Mesangial cell (primary cell): ENCODE data around the gene HRH3. TPM values are rescaled to one million over a fixed set of nuclear protein-coding genes. Genes with fewer than 3 reads are reported as not detected.

ENCODE experiments used
- total RNA-seq: library from RNA; depleted of rRNA; stranded (reverse); fragments of >200 nt; gene quantifications from 2 replicates; pipeline ENCODE4 v1.2.3, GENCODE V29; 2015

The HRH3 gene
- total RNA-seq, result not detected in 2 replicates

GRCh38 chr20:62219992-62220665 lies at the start of gene HRH3:
Gene HRH3 (minus strand): TSS chr20:62220278. CDS start chr20:62219970, 308 bp downstream.

GRCh38 chr20:62237801-62238568 lies 17.9 kb upstream of the HRH3 start, which contains the start of gene OSBPL2:
Gene OSBPL2 (plus strand): TSS chr20:62238521. CDS start chr20:62256185, 17,664 bp downstream.

GRCh38 chr20:62182469-62183425 lies 37.3 kb downstream of the HRH3 start, which contains the start of gene MTG2:
Gene MTG2 (plus strand): TSS chr20:62183028. CDS start chr20:62193421, 10,393 bp downstream.

Other genes with a start within 250 kb of the HRH3 start
- 5.1 and 6.6 TPM in 2 replicates for gene TAF4, start 154.4 kb downstream of the HRH3 start, total RNA-seq
- gene LSM14B, start 97.8 kb downstream of the HRH3 start, total RNA-seq, result 22.1 and 27.5 TPM in 2 replicates
- 197 and 420 TPM in 2 replicates for gene PSMA7, start 76.9 kb downstream of the HRH3 start, total RNA-seq
- 11.7 and 18.9 TPM in 2 replicates for gene SS18L1, start 76.5 kb downstream of the HRH3 start, total RNA-seq
- gene MTG2, start 37.2 kb downstream of the HRH3 start, total RNA-seq, result 22.6 and 27.4 TPM in 2 replicates
- gene OSBPL2, start 18.2 kb upstream of the HRH3 start, total RNA-seq, result 11.4 and 15.8 TPM in 2 replicates
- gene ADRM1, start 82.7 kb upstream of the HRH3 start, total RNA-seq, result 161 and 254 TPM in 2 replicates
- gene LAMA5, start 147.0 kb upstream of the HRH3 start, total RNA-seq, result 226 and 838 TPM in 2 replicates
- 1,188 and 1,768 TPM in 2 replicates for gene RPS21, start 166.8 kb upstream of the HRH3 start, total RNA-seq
- 2.3 and 5.2 TPM in 2 replicates for gene CABLES2, start 187.0 kb upstream of the HRH3 start, total RNA-seq
- gene RBBP8NL, start 207.3 kb upstream of the HRH3 start, total RNA-seq, result not detected in 2 replicates